GM20000 (cell line): ENCODE data around the gene IBTK.
"Not testable (repeated sequence)": the region's sequence is repeated elsewhere in the genome, so short reads cannot be mapped to it uniquely, and the experiment has no call there.

Experiments used
- DNase-seq: peaks from one replicate; pipeline ENCODE4 v3.0.0; 2012; ENCODE audit warnings: low spot score
- CTCF ChIP-seq: IDR thresholded peaks from 2 replicates; pipeline ENCODE4 v1.5.1; 2012; ENCODE audit warnings: mild to moderate bottlenecking, control low read depth; ENCODE audit errors: extremely low read depth, missing control alignments

The IBTK gene

GRCh38 chr6:82217018-82217586 is 30.4 kb downstream of the IBTK start:
- DNase-seq: peak; percentile 25
- TF ChIP-seq CTCF: no peak

DNA sequence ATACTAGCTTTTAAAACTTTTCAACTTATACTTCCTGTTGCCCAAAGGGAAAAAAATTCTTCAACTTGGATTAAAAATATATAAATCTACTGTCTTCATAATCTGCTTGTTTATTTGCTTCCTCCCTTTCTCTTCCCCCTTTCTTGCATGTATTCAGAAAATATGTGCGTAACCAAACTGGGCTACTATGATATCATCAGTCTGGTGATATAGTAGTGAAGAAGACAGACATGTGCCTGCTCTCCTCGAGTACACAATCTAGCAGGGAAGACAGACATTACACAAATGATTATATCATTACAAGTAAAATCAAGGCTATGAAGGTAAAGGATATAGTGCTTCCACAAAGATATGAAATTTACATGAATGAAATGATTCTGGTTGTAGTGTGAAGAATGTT is 31.0 kb downstream of the IBTK start:
- no peak for DNase-seq
- TF ChIP-seq CTCF: no peak

GRCh38 chr6:82211326-82211725 is 36.2 kb downstream of the IBTK start:
- DNase-seq: no peak
- no peak for TF ChIP-seq CTCF

DNA sequence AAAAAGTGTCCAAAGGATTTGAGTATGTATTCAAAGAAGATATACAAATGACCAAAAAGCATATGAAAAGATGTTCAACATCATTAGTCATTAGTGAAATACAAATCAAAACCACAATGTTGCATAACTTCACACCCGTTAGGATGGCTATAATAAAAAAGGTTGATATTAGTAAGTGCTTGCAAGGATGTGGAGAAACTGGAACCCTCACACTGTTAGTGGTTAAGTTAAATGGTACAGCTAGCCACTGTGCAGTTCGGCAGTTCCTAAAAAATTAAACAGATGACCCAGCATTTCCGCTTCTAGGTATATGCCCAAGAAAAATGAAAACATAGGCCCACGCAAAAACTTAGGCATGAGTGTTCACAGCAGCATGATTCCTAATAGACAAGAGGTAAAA is 38.6 kb downstream of the IBTK start:
- no peak for DNase-seq
- TF ChIP-seq CTCF: no peak

GRCh38 chr6:82205930-82206392 is 41.6 kb downstream of the IBTK start:
- TF ChIP-seq CTCF: no peak
- no peak for DNase-seq

DNA sequence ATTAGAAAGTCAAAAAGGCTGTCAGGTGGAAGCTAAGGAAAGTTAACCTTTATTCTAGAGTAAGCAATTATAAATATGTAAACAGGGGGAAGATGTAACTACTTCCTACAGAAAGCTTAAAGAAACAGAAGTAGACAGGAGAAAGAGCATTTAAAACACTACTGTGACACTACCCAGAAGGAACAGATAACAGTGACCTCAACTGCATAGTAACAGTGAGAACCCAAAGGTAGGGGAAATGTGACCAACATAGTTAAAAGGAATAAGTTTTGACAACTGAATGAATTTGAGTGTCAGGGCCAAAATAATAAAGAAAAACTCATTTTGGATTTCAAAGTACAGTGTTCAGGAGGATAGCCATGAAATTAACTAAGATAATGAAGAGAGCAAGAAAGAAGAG is 43.5 kb downstream of the IBTK start:
- DNase-seq: no peak
- TF ChIP-seq CTCF: no peak

DNA sequence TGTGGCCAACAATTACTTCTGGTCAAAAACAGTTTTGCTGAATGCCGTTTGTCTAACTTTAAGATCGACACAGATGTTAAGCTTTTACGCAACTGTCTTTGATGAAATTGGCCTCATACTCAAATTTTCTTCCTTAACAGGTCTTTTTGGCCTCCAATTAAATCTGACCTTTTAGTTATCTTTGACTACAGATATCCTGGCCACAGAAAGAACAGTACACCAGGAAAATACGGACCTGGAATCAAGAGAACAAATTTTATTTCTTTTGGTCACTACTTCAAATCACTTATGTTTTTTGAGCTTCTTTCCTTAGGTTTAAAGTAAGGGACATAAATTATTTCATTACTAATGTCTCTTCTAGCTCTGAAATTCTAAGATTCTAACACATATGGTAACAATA is 49.8 kb downstream of the IBTK start:
- no peak for DNase-seq
- no peak for TF ChIP-seq CTCF

DNA sequence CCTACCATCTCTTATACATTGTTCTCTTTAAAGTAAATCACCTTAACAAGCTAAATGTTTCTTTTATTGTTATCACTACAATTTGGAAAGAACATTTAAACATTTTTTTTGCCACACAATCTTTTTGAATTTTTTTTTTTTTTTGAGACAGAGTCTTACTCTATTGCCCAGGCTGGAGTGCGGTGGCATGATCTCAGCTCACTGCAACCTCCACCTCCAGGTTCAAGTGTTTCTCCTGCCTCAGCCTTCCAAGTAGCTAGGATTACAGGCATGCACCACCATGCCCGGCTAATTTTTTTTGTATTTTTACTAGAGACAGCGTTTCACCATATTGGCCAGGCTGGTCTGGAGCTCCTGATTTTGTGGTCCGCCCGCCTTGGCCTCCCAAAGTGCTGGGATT is 50.3 kb downstream of the IBTK start:
- DNase-seq: not testable (repeated sequence)
